HG03575 (cell line): ENCODE results near the gene TAF5L.
"Not testable (repeated sequence)": the region's sequence is repeated elsewhere in the genome, so short reads cannot be mapped to it uniquely, and the experiment has no call there.

ENCODE experiments used
- ATAC-seq: cut with Tn5 transposase; IDR thresholded peaks from one replicate; pipeline ENCODE4 v1.9.1; 2021; ENCODE audit not compliant: unreplicated experiment, insufficient number of reproducible peaks, low FRiP score; ENCODE audit errors: extremely low read depth

The TAF5L gene

DNA sequence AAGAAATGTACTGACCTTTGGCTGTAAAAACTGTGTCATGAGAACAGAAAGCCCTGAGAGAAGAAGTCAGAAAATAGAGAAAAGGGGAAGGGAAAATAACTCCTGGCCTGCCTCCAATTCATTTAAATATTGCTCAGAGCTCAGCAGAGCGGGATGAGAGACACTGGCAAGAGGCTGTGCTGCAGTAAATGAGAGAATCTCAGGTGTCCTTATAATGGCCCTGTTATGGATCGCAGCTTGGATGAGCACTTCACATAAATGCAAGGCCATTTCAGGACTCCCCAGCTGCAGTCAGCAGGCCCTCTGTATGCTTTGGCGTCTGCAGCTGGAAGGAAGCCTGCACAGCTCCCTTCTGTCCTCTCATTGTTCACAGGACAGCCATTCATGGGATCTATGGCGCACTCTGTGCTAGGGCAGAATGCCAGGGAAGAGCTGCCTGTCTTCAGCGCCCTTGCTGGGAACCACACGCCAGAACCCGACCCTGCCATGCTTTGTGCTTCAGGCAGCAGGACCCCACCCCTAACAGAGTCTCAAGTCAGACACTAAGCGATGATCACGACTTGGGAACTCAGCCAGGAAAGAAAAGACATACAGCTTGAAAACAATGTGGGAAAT lies 46.8 kb downstream of the TAF5L start:
- peak; percentile 56 for ATAC-seq

DNA sequence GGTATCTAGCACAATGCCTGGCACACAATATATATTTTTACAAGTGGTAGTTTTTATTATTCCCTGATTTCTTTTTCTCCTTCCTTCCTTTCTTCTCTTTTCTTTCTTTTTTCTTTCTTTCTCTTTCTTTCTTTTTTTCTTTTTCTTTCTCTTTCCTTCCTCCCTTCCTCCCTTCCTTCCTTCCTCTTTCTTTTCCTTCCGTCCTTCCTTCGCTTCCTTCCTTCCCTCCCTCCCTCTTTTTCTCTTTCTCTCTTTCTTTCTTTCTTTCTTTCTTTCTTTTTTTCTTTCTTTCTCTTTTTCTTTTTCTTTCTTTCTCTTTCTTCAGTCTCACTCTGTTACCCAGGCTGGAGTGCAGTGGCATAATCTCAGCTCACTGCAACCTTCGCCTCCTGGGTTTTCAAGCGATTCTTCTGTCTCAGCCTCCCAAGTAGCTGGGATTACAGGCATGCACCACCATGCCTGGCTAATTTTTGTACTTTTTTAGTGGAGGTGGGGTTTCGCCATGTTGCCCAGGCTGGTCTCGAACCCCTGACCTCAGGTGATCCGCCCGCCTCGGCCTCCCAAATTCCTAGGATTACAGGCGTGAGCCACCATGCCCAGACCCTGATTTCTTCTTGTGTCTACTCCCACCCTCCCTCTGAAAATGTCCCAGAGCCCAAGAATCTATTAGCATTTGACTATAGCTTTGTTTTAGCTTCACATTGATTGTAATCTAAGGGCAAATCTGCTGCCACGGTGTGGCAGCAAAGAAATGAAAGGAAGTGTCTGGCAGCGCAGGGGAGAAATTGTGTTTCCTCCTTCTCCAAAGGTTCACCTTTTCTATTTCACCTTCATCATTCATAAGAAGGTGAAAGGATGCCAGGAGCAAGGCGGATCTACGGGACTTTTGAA lies 47.5 kb downstream of the TAF5L start:
- no peak for ATAC-seq

DNA sequence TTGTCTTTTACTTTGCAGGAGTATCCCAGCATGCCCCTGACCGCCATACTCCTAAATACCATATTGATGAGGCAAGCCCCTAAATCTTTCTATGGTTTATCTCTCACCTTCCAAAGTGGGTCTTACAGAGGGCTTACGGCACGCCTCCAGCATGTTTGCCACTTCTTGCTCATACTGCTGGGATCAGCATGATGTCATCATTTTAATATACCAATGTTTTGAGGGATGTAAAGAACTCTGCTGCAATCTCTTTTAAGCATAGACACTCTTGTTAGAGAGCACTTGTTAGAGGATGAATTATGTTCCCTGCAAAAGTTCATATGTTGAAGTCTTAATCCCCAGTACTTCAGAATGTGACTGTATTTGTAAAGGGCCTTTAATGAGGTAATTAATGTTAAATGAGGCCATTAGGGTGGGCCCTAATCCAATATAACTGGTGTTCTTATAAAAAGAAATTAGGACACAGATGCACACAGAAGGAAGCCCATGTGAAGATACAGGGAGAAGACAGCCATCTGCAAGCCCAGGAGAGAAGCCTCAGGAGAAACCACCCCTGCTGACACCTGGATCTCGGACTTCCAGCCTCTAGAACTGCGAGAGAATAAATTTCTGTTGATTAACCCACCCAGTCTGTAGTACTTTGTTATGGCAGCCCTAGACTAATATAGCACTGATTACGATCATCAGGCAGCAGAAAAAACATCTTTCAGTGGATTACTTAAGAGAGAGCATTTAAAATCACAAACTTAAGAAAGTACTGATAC lies 51.1 kb downstream of the TAF5L start:
- no peak for ATAC-seq

DNA sequence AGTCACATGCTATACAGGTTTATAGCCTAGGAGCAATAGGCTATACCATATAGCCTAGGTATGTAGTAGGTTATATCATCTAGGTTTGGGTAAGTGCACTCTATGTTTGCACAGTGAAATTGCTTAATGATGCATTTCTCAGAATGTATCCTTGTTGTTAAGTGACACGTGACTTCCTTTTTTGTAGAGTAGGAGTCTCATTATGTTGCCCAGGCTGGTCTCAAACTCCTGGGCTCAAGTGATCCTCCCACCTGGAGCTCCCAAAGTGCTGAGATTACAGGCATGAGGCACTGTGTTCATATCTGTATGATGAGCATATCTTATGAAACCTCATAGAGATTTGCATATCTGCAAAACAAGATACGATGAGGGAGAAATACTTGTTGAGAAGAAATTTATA lies 53.6 kb downstream of the TAF5L start:
- ATAC-seq, result no peak

DNA sequence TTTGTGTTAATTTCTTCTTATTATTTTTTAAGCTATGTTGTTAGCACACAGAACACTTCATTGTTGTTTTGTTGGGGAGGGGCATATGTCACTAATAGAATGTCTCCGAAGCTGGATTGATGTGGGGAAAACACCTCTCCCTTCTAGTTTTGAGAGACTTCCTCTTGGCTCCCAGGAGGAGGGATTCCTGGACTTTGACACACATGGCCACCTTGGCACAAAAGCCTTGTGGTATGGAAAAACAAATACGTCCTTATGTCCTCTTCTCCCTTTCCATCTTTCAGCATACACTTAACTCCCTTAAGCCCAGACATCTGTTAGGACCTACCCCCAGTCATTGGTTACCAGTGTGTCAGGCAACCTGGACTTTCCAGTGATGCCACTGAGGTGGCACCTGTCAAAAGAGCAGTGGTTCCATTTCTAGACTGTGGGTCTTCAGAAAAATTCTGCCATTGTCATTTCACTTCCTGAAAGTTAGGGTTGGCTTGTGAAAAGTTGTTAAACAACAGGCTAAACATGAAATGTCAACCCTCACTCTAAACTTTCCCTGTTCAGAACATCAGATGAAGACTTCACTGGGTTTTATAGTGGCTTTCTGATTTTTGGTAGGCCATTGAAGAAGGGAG lies 54.9 kb downstream of the TAF5L start:
- no peak for ATAC-seq

DNA sequence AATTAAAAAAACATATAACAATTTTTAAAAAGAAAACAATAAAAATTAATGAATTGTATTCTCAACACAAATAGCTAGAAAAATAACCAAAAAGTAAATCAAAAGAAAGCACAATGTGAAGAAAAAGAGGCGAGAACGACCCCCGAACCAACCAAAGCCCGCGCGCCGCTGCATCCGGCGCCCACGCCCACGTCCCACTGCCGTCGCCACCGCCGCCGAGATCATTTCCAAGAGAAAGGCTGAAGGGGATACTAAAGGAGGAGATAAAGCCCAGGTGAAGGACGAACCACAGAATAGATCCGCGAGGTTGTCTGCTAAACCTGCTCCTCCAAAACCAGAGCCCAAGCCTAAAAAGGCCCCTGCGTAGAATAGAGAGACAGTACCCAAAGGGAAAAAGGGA lies 55.6 kb downstream of the TAF5L start:
- no peak for ATAC-seq

DNA sequence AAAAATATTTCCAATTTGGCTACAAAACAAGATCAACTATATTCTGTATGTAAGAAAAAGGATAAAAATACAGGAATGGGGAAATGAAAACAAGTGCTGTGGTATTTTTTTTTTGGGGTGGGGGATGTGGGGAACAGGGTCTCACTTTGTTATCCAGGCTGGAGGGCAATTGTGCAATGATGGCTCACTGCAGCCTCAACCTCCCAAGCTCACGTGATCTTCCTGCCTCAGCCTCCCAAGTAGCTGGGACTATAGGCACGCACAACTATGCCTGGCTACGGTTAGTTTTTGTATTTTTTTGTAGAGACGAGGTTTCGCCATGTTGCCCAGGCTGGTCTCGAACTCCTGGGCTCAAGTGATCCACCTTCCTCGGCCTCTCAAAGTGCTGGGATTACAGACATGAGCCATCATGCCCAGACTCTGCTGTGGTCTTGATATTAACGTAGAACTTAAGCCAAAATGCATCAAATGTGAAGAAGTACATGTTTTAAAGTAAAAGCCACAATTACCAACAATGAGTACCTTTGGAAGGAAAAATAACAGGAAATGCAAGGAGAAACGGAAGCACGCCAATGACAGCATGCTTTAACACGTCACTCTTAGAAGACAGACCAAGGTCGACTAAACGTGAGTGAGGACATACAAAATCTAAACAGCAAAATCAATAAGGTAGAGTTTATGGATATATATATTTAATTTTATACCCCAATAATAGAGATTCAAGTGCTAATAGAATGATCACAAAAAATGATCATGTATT lies 58.6 kb downstream of the TAF5L start:
- ATAC-seq, result no peak

DNA sequence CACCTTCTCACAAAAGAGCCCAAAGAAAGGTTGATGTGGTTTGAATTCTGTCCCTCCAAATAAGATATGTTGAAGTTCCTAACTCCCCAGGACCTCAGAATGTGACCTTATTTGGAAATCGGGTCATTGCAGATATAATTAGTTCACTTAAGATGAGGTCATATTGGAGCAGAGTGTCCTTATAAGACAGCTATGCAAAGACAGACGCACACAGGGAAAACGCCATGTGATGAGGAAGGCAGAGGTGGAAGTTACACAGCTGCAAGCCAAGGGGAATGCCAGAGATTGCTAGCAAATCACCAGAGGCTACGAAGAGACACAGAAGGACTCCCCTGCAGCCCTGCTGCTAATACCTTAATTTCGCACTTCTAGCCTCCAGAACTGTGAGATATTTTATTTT lies 62.2 kb downstream of the TAF5L start:
- no peak for ATAC-seq

DNA sequence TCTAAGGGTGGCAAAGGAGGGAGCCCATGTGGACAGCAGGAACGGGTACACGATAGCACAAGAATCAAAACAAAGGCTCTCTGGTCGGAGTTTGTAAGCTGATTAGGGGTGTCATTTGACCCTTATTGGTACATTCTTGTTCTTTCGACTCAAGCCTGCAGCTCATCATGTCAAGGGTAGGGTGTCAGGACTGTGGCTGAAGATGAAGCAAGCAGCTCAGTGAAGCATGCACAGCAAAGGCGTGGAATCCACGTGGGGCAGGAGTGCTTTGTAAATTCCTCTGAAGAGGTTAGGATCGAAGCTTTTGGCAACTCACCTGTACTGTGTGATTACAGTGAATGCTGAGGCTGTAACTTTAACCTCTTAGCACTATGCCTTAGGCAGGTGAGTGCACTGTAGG lies 62.7 kb downstream of the TAF5L start:
- ATAC-seq, result no peak

DNA sequence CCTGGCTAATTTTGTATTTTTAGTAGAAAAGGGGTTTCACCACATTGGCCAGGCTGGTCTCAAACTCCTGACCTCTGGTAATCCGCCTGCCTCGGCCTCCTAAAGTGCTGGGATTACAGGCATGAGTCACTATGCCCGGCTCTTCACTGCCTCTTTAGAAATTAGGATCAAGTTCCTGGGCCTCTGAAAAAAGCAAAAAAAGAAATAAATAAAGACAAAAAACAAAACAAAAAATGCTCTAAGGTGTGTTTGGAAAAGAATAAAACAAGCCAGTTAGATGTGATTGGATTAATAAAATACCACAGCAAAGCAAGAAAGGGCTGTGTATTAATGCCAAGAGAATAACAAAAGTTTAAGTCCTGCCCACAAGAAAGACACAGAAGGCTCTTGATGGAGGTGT lies 63.2 kb downstream of the TAF5L start:
- ATAC-seq, result no peak

DNA sequence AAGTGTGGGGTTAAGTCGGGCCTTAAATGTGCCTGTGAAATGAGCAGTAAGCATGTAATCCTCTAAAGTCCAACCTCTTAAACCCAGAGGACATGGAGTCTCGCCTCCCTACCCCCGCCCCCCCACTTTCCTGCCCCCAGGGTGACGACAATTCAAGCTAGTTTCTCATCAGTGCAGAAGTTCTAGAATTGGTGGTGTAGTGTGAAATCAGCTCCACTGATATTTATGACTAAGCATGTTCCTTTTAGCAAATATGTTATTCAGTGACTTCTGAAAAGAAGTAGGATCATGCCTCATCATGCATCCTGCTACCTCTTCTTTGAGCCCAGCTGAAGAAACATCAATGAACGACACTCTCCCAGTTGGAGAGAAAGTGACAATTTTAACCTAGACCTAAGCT lies 64.8 kb downstream of the TAF5L start:
- ATAC-seq, result no peak

DNA sequence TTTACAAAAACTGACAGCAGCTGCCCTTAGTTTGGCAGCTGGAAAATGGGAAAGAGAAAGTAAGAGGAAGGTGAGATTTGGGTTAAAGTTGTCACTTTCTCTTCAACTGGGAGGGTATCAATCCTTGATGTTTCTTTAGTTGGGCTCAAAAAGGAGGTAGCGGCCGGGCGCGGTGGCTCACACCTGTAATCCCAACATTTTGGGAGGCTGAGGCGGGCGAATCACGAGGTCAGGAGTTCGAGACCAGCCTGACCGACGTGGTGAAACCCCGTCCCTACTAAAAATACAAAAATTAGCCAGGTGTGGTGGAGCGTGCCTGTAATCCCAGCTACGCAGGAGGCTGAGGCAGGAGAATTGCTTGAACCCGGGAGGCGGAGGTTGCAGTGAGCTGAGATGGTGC lies 65.8 kb downstream of the TAF5L start:
- ATAC-seq, result not testable (repeated sequence)

DNA sequence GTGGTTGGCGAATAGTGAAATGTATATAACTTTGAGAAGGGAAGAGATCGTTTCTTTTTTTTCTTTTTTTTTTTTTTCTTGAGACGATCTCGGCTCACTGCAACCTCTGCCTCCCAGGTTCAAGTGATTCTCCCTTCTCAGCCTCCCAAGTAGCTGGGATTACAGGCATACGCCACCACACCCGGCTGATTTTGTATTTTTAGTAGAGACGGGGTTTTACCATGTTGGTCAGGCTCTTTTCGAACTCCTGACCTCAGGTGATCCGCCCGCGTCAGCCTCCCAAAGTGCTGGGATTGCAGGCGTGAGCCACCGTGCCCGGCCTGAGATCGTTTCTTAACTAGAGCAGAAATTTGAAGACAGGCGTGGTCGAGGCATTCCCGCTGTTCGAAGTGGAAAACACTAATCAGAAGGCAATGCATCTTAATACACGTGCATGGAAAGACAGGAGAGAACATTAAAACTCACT lies 66.6 kb downstream of the TAF5L start:
- not testable (repeated sequence) for ATAC-seq

DNA sequence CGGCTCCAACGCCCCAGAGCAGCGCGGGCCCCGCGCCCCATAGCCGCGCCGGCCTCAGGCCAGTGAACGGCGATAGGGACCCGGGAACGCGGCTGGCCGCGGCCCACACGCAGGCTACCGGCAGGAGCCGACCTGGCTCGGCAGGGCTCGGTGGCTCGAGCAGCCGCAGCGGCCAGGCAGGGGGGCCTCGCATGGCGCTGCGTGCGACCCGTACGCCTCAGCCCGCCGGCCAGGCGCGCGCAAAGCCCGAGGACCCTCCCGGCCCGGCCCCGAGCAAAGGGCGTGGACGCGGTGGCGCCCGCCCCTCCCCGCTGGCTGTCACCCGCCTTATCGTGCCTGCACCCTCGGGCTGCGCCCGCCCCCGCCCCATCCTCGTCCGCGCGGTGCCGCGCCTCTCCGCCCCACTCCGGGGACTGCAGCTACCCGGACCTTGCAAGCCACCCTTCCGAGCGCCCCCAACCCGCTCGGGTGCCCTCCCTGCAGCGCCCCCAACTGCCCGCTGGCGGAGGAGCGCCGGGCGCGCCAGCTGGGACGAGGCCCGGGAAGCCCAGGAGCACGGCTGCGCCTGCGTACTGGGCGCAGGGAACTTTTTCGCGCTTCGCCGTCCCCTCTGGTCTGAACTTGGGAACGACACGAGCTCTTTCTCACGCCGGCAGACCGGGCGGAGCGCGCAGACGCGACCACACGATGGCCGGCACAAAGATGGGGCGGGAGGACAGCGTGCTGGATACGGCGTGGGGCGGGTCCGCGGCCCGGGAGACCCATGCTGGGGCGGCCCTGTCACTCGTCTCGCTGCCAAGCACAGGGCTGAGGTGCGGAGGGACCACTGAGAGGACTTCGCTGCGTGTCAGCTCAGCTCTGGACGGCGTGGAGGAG lies 67.2 kb downstream of the TAF5L start, which contains the start of gene ABCB10:
TSS of gene ABCB10 (minus strand) at position 248 of the 876 bp plus-strand sequence. CDS start at position 193, 55 bp downstream.
- ATAC-seq, result peak; percentile 58

DNA sequence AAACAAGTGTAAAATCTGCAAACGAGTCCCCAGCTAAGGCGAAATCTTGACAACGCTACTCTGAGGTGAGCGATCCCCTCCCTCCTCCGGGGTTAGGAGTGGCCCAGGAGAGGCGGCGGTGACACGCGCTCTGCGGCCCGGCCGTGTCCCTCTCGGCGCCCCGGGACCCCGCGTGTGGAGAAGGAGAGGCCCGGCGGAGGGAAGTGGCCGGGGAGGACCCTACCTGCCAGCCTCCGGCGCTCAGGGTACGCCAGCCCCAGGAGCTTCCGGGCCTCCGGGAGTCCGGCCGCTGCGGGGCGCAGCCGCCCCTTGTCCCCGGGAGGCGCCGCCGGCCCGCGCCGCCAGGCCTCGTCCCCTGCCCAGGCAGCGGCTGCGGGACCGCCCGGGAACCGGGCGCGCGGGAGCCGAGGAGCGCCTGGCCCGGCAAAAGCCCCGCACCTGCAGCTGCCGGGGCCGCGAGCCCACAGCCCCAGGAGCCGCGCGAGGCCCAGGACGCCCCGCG lies 68.0 kb downstream of the TAF5L start:
- no peak for ATAC-seq

DNA sequence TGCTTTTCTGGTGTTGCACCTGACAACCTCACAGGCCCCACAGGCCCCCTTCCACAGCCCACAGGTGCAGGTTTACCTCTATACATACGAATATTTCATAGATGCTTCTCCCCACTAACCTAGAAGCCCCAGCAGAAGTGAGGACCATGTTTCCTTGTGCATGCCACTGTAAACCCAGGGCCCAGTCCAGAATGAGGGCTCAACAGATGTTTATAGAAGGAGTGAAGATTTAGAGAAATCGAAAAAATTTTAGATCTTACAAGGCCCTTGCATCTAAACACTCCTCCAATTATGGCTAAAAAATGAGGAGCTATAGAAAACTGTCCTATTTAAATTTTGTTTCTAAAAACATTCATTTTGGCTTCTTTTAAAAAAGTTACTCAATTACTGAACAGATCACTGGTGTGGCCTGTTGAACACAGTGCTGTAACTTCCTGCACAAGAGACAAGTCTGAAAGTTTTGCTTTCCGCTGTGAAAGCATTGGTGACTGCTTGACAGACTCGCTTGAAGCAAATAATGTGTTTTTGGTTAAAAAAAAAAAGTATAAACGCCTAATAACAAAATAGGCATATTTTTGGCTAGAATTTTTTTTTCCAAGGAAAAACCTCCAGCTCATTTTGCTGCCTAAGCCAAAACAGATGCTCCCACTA lies 68.6 kb downstream of the TAF5L start:
- ATAC-seq, result no peak
